ENCODE measurements around the gene EEF2K. TPM values are rescaled to one million over a fixed set of nuclear protein-coding genes. Genes with fewer than 3 reads are reported as not detected.

The EEF2K gene
- total and polyA plus RNA-seq, 2 of the 13 experiments (the other 11 are each of a cell fraction or from before 2014, with no cell fraction given), result 22.0 to 23.8 TPM

GRCh38 chr16:22192261-22193062, 13.6 kb upstream of the EEF2K start (continued):
- peak; percentile 44; the same call in 1 of the 2 replicates for TF ChIP-seq POGK (CRISPR knock-in tag; conservative IDR thresholded peaks at IDR 0.05)
- no peak for TF ChIP-seq AGO1 (IDR thresholded peaks at IDR 0.05; ENCODE audit: low read depth, low read length, poor library complexity, severe bottlenecking)
- TF ChIP-seq SSRP1 (CRISPR knock-in tag; IDR thresholded peaks at IDR 0.05), result no peak
- TF ChIP-seq SOX5 (CRISPR knock-in tag; IDR thresholded peaks at IDR 0.05; ENCODE audit: borderline replicate concordance), result peak; percentile 86
- TF ChIP-seq, protein P1, sequence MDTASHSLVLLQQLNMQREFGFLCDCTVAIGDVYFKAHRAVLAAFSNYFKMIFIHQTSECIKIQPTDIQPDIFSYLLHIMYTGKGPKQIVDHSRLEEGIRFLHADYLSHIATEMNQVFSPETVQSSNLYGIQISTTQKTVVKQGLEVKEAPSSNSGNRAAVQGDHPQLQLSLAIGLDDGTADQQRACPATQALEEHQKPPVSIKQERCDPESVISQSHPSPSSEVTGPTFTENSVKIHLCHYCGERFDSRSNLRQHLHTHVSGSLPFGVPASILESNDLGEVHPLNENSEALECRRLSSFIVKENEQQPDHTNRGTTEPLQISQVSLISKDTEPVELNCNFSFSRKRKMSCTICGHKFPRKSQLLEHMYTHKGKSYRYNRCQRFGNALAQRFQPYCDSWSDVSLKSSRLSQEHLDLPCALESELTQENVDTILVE (CRISPR knock-in tag; IDR thresholded peaks at IDR 0.05), result peak; percentile 95
- TF ChIP-seq ZNF431 (CRISPR knock-in tag; IDR thresholded peaks at IDR 0.05; ENCODE audit: borderline replicate concordance, low read depth), result no peak
- TF ChIP-seq, protein P2, sequence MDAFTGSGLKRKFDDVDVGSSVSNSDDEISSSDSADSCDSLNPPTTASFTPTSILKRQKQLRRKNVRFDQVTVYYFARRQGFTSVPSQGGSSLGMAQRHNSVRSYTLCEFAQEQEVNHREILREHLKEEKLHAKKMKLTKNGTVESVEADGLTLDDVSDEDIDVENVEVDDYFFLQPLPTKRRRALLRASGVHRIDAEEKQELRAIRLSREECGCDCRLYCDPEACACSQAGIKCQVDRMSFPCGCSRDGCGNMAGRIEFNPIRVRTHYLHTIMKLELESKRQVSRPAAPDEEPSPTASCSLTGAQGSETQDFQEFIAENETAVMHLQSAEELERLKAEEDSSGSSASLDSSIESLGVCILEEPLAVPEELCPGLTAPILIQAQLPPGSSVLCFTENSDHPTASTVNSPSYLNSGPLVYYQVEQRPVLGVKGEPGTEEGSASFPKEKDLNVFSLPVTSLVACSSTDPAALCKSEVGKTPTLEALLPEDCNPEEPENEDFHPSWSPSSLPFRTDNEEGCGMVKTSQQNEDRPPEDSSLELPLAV (CRISPR knock-in tag; conservative IDR thresholded peaks at IDR 0.05; ENCODE audit: low read depth), result no peak
- peak; percentile 98 for TF ChIP-seq ZNF224 (CRISPR knock-in tag; IDR thresholded peaks at IDR 0.05)
- no peak for TF ChIP-seq ZNF839 (CRISPR knock-in tag; IDR thresholded peaks at IDR 0.05; ENCODE audit: borderline replicate concordance)
- peak; percentile 72; the same call in 1 of the 2 replicates for TF ChIP-seq SP5 (CRISPR knock-in tag; IDR thresholded peaks at IDR 0.05; ENCODE audit: borderline replicate concordance, low read depth)
- TF ChIP-seq SRSF9 (IDR thresholded peaks at IDR 0.05; ENCODE audit: borderline replicate concordance, insufficient read depth, low read depth, low read length, poor library complexity, severe bottlenecking), result no peak
- TF ChIP-seq ZMAT5 (CRISPR knock-in tag; IDR thresholded peaks at IDR 0.05; ENCODE audit: borderline replicate concordance, low read depth), result no peak
- TF ChIP-seq ZNF879 (CRISPR knock-in tag; IDR thresholded peaks at IDR 0.05), result peak; percentile 88; the same call in 1 of the 2 replicates
- TF ChIP-seq, protein P3, sequence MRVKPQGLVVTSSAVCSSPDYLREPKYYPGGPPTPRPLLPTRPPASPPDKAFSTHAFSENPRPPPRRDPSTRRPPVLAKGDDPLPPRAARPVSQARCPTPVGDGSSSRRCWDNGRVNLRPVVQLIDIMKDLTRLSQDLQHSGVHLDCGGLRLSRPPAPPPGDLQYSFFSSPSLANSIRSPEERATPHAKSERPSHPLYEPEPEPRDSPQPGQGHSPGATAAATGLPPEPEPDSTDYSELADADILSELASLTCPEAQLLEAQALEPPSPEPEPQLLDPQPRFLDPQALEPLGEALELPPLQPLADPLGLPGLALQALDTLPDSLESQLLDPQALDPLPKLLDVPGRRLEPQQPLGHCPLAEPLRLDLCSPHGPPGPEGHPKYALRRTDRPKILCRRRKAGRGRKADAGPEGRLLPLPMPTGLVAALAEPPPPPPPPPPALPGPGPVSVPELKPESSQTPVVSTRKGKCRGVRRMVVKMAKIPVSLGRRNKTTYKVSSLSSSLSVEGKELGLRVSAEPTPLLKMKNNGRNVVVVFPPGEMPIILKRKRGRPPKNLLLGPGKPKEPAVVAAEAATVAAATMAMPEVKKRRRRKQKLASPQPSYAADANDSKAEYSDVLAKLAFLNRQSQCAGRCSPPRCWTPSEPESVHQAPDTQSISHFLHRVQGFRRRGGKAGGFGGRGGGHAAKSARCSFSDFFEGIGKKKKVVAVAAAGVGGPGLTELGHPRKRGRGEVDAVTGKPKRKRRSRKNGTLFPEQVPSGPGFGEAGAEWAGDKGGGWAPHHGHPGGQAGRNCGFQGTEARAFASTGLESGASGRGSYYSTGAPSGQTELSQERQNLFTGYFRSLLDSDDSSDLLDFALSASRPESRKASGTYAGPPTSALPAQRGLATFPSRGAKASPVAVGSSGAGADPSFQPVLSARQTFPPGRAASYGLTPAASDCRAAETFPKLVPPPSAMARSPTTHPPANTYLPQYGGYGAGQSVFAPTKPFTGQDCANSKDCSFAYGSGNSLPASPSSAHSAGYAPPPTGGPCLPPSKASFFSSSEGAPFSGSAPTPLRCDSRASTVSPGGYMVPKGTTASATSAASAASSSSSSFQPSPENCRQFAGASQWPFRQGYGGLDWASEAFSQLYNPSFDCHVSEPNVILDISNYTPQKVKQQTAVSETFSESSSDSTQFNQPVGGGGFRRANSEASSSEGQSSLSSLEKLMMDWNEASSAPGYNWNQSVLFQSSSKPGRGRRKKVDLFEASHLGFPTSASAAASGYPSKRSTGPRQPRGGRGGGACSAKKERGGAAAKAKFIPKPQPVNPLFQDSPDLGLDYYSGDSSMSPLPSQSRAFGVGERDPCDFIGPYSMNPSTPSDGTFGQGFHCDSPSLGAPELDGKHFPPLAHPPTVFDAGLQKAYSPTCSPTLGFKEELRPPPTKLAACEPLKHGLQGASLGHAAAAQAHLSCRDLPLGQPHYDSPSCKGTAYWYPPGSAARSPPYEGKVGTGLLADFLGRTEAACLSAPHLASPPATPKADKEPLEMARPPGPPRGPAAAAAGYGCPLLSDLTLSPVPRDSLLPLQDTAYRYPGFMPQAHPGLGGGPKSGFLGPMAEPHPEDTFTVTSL (CRISPR knock-in tag; IDR thresholded peaks at IDR 0.05; ENCODE audit: borderline replicate concordance), result peak; percentile 82; the same call in 1 of the 2 replicates

Measured in HepG2 (cell line).